ENCODE measurements around the gene MPND.

DNA sequence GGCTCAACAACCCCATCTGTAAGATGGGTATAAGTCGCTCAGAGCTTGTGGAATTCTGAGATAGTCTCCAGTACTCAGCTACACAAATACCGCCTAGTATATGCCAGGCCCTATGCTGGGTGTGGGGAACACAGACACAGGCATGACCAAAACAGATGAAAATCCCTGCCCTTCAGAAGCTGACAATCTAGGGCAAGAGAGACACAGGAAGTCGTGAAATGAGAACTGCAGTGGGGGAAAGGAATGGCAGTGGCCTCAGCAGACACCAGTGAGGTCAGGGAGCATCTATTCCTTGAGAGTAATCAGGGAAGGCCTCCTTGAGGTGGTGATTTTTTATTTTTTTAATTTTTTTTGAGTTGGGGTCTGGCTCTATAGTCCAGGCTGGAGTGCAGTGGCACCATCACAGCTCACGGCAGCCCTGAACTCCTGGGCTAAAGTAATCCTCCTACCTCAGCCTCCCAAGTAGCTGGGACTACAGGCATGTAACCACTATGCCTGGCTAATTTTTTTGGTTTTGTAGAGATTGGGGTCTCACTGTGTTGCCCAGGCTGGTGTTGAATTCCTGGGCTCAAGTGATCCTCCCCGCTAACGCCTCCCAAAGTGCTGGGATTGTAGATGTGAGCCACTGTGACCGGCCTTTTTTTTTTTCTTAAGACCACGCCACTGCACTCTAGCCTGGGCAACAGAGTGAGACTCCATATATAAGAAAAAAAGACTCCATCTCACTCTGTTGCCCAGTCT, 44.4 kb upstream of the MPND start:
- TF ChIP-seq, protein P1, sequence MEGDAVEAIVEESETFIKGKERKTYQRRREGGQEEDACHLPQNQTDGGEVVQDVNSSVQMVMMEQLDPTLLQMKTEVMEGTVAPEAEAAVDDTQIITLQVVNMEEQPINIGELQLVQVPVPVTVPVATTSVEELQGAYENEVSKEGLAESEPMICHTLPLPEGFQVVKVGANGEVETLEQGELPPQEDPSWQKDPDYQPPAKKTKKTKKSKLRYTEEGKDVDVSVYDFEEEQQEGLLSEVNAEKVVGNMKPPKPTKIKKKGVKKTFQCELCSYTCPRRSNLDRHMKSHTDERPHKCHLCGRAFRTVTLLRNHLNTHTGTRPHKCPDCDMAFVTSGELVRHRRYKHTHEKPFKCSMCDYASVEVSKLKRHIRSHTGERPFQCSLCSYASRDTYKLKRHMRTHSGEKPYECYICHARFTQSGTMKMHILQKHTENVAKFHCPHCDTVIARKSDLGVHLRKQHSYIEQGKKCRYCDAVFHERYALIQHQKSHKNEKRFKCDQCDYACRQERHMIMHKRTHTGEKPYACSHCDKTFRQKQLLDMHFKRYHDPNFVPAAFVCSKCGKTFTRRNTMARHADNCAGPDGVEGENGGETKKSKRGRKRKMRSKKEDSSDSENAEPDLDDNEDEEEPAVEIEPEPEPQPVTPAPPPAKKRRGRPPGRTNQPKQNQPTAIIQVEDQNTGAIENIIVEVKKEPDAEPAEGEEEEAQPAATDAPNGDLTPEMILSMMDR (conservative IDR thresholded peaks at IDR 0.05 in 1 of 2, IDR thresholded peaks at IDR 0.05 in 1 of 2; ENCODE audit: extremely low read depth in 1 of 2, insufficient read depth in 1 of 2, low read depth in 1 of 2, low read length in 2 of 2), result no peak
- TF ChIP-seq EZH2 (IDR thresholded peaks at IDR 0.05; ENCODE audit: borderline replicate concordance, low read length), result no peak

All from mammary epithelial cell (primary cell).